ENCODE measurements around the gene TBC1D19.

Gene TBC1D19

GRCh38 chr4:26782168-26782829 is 198.4 kb downstream of the TBC1D19 start:
- Histone ChIP-seq H3K4me3 (ENCODE audit: low read length) (no peak overlapping the region), H3K36me3 (ENCODE audit: control insufficient read depth, insufficient read depth, low read length, severe bottlenecking) (no peaks in the 10 kb centered on the region), H3K9me3 (ENCODE audit: control insufficient read depth, low read length) (no peaks in the 10 kb centered on the region), H3K4me1 (ENCODE audit: control insufficient read depth, insufficient read depth, low read length) (peaks cover 34% of the 10 kb centered on the region), H3K9ac (ENCODE audit: low read length) (no peak overlapping the region), H3K27me3 (replicated peaks; ENCODE audit: control insufficient read depth, insufficient read depth, low read length) (no peaks in the 10 kb centered on the region)
- peak; percentile 83 for DNase-seq (ENCODE audit: low read depth)

DNA sequence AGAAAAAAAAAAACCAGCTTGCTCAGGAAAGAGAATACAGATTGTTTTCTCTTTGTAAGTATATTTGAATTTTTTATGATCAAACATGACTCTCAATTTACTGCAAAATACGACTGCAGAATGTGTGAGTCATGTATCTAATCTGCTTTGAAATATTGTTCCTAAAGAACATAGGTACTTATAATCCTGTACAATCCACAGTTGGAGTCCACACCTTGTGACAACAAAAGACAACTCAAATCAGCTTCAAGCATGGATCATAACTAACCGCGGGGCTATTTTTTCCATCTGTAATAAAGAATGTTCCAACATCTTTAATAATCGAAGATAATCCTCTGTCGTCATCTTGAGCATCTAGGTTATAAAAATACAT is 198.9 kb downstream of the TBC1D19 start:
- DNase-seq (ENCODE audit: low read depth) = peak; percentile 38
- Histone ChIP-seq H3K27me3 (replicated peaks; ENCODE audit: control insufficient read depth, insufficient read depth, low read length) (no peaks in the 10 kb centered on the region), H3K9me3 (ENCODE audit: control insufficient read depth, low read length) (no peaks in the 10 kb centered on the region), H3K36me3 (ENCODE audit: control insufficient read depth, insufficient read depth, low read length, severe bottlenecking) (no peaks in the 10 kb centered on the region), H3K4me1 (ENCODE audit: control insufficient read depth, insufficient read depth, low read length) (peaks cover 39% of the 10 kb centered on the region), H3K4me3 (ENCODE audit: low read length) (no peak overlapping the region), H3K9ac (ENCODE audit: low read length) (no peak overlapping the region)

DNA sequence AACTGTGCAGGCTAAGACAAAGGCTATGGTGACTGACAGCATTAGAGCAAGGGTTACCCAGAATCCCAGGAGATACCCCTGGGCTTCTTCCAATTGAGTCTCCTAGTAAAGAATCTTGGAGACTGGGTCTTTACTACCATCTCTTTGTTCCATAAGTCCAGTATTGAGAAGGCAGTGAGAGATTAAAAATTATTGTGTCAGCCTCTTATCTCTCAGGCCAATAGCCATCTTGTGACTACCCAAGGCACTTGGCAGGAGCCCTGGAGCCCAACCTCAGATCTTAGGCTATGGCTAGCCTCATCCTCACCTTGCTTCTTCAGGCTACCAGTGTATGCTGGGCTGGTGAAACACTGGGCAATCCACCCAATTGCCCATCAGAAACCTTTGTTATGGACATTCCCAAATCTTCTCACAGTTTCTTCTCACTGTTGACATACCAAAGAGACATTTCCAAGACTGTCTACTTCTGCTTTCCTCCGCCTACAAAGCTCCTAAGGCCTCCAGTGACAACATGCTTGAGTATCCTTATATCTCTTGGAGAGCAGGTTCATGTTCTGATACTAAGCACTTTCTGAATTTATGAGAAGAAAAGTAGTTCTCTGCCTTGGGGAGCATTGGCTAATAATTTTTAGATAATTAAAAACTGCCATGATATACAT is 200.5 kb downstream of the TBC1D19 start:
- Histone ChIP-seq H3K9me3 (ENCODE audit: control insufficient read depth, low read length) (no peaks in the 10 kb centered on the region), H3K36me3 (ENCODE audit: control insufficient read depth, insufficient read depth, low read length, severe bottlenecking) (no peaks in the 10 kb centered on the region), H3K4me1 (ENCODE audit: control insufficient read depth, insufficient read depth, low read length) (peaks cover 46% of the 10 kb centered on the region), H3K4me3 (ENCODE audit: low read length) (no peak overlapping the region), H3K27me3 (replicated peaks; ENCODE audit: control insufficient read depth, insufficient read depth, low read length) (no peaks in the 10 kb centered on the region), H3K9ac (ENCODE audit: low read length) (no peak overlapping the region)
- DNase-seq (ENCODE audit: low read depth) = no peak

- H3K4me3 ChIP-seq (ENCODE audit: low read length) = no peak overlapping the region
- no peaks in the 10 kb centered on the region for H3K36me3 ChIP-seq (ENCODE audit: control insufficient read depth, insufficient read depth, low read length, severe bottlenecking)
- DNase-seq (ENCODE audit: low read depth) = no peak
- H3K9me3 ChIP-seq (ENCODE audit: control insufficient read depth, low read length) = no peaks in the 10 kb centered on the region
- H3K4me1 ChIP-seq (ENCODE audit: control insufficient read depth, insufficient read depth, low read length) = peaks cover 36% of the 10 kb centered on the region
- H3K27me3 ChIP-seq (replicated peaks; ENCODE audit: control insufficient read depth, insufficient read depth, low read length) = no peaks in the 10 kb centered on the region
- H3K9ac ChIP-seq (ENCODE audit: low read length) = no peak overlapping the region
These were observed 201.4 kb downstream of the TBC1D19 start for GRCh38 chr4:26785312-26785711.

GRCh38 chr4:26785810-26786209 is 201.9 kb downstream of the TBC1D19 start:
- Histone ChIP-seq H3K9ac (ENCODE audit: low read length) (no peak overlapping the region), H3K27me3 (replicated peaks; ENCODE audit: control insufficient read depth, insufficient read depth, low read length) (no peaks in the 10 kb centered on the region), H3K4me1 (ENCODE audit: control insufficient read depth, insufficient read depth, low read length) (peaks cover 31% of the 10 kb centered on the region), H3K36me3 (ENCODE audit: control insufficient read depth, insufficient read depth, low read length, severe bottlenecking) (no peaks in the 10 kb centered on the region), H3K4me3 (ENCODE audit: low read length) (no peak overlapping the region), H3K9me3 (ENCODE audit: control insufficient read depth, low read length) (no peaks in the 10 kb centered on the region)
- DNase-seq (ENCODE audit: low read depth) = no peak

DNA sequence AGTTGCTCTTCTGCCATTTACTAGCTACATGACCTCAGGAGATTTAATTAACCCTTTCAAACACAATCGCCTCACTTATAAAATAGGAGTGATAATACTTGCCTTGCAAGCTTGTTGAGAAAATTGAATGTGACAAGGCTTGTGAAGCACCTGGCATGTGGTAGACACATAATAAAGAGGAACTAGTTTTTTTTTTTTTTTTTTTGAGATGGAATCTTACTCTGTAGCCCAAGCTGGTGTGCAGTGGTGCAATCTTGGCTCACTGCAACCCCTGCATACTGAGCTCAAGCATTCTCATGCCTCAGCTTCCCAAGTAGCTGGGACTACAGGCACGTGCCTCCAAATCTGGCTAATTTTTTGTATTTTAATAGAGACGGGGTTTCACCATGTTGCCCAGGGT is 203.0 kb downstream of the TBC1D19 start:
- H3K9me3 ChIP-seq (ENCODE audit: control insufficient read depth, low read length) = no peaks in the 10 kb centered on the region
- peaks cover 22% of the 10 kb centered on the region for H3K4me1 ChIP-seq (ENCODE audit: control insufficient read depth, insufficient read depth, low read length)
- no peaks in the 10 kb centered on the region for H3K27me3 ChIP-seq (replicated peaks; ENCODE audit: control insufficient read depth, insufficient read depth, low read length)
- no peak for DNase-seq (ENCODE audit: low read depth)
- H3K9ac ChIP-seq (ENCODE audit: low read length) = no peak overlapping the region
- no peak overlapping the region for H3K4me3 ChIP-seq (ENCODE audit: low read length)
- H3K36me3 ChIP-seq (ENCODE audit: control insufficient read depth, insufficient read depth, low read length, severe bottlenecking) = no peaks in the 10 kb centered on the region

DNA sequence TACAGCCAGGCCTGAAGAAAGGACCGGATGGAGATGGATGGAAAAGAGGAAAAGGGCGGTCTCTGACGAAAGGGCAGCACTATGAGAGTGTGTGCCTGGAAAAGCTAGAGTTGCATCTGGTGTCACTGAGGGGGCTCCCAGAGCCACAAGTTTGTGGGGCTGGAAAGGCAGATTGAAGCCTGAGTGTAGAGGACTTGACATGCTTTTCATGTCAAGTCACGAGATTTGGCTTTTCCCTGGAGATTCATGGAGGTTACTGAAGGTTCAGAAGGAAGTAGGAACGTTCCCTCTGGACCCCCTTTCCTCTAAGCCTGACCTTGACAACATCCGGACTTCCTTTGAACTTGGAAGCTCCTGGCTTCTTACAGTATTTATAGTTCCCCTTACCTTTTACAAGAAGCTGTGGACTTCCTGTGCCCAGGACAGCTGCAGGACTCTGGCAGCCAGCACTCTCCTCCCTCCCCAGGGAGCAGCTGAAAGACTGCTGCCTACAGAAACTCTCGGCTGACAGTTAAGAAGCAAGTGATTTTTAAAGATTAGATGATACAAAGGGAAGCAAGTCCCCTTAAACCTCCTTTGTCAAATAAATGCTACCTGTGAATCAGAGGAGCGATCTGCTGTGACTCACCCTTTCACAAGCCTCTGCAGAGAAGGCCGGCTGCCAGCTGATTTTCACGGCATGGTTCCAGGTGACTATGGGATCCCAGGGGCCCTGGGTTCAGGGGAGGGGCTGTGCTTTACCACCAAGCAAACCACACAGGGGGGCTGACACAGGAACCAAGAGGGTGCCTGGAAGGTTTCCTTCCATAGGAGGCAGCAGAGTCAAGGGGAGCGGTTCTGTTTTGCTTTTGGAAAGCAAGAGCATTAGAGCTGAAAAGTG is 203.8 kb downstream of the TBC1D19 start:
- H3K27me3 ChIP-seq (replicated peaks; ENCODE audit: control insufficient read depth, insufficient read depth, low read length) = no peaks in the 10 kb centered on the region
- no peaks in the 10 kb centered on the region for H3K9me3 ChIP-seq (ENCODE audit: control insufficient read depth, low read length)
- H3K4me3 ChIP-seq (ENCODE audit: low read length) = peak overlapping the region; percentile 9
- H3K9ac ChIP-seq (ENCODE audit: low read length) = peak overlapping the region; percentile 15
- no peaks in the 10 kb centered on the region for H3K36me3 ChIP-seq (ENCODE audit: control insufficient read depth, insufficient read depth, low read length, severe bottlenecking)
- DNase-seq (ENCODE audit: low read depth) = peak; percentile 42
- H3K4me1 ChIP-seq (ENCODE audit: control insufficient read depth, insufficient read depth, low read length) = peaks cover 16% of the 10 kb centered on the region

GRCh38 chr4:26788341-26788733 is 204.5 kb downstream of the TBC1D19 start:
- Histone ChIP-seq H3K9me3 (ENCODE audit: control insufficient read depth, low read length) (no peaks in the 10 kb centered on the region), H3K9ac (ENCODE audit: low read length) (no peak overlapping the region), H3K4me1 (ENCODE audit: control insufficient read depth, insufficient read depth, low read length) (peaks cover 16% of the 10 kb centered on the region), H3K4me3 (ENCODE audit: low read length) (peak overlapping the region; percentile 9), H3K27me3 (replicated peaks; ENCODE audit: control insufficient read depth, insufficient read depth, low read length) (no peaks in the 10 kb centered on the region), H3K36me3 (ENCODE audit: control insufficient read depth, insufficient read depth, low read length, severe bottlenecking) (no peaks in the 10 kb centered on the region)
- DNase-seq (ENCODE audit: low read depth) = no peak

DNA sequence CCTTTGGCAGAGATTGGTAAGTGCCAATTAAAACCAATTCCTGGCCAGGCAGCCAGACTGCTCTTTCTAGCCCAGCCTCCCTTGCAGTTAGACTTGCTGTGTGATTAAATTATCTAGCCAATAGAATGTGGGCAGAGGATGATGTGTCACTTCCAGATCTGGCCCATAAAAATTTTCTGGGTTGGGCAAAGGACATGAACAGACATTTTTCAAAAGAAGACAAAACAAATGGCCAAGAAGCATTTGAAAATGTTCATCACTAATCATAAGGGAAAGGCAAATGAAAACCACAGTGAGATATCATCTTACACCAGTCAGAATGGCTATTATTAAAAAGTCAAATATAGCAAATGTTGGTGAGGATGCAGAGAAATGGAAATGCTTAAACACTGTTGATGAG is 205.3 kb downstream of the TBC1D19 start:
- Histone ChIP-seq H3K36me3 (ENCODE audit: control insufficient read depth, insufficient read depth, low read length, severe bottlenecking) (no peaks in the 10 kb centered on the region), H3K4me3 (ENCODE audit: low read length) (no peak overlapping the region), H3K9ac (ENCODE audit: low read length) (no peak overlapping the region), H3K27me3 (replicated peaks; ENCODE audit: control insufficient read depth, insufficient read depth, low read length) (no peaks in the 10 kb centered on the region), H3K4me1 (ENCODE audit: control insufficient read depth, insufficient read depth, low read length) (peaks cover 16% of the 10 kb centered on the region), H3K9me3 (ENCODE audit: control insufficient read depth, low read length) (no peaks in the 10 kb centered on the region)
- DNase-seq (ENCODE audit: low read depth) = no peak

DNA sequence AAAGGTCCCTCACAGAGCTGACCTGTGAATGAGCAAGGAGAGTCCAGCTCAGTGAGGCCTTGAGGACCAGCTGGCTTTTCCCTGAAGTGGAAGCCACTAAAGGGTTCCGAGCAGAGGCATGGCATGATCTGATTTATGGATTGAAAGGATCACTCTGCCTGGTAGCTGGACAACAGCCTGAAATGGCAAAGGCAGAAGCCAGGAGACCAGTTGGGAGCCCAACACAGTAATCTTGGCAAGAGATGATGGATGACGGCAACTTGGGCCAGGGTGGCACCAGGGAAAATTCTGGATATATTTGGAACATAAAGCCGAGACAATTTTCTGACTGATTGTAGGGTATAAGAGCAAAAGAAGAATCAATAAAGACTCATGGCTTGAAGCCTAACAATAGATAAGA is 207.5 kb downstream of the TBC1D19 start:
- no peaks in the 10 kb centered on the region for H3K9me3 ChIP-seq (ENCODE audit: control insufficient read depth, low read length)
- no peak for DNase-seq (ENCODE audit: low read depth)
- no peak overlapping the region for H3K4me3 ChIP-seq (ENCODE audit: low read length)
- peaks cover 16% of the 10 kb centered on the region for H3K4me1 ChIP-seq (ENCODE audit: control insufficient read depth, insufficient read depth, low read length)
- H3K27me3 ChIP-seq (replicated peaks; ENCODE audit: control insufficient read depth, insufficient read depth, low read length) = no peaks in the 10 kb centered on the region
- H3K9ac ChIP-seq (ENCODE audit: low read length) = no peak overlapping the region
- H3K36me3 ChIP-seq (ENCODE audit: control insufficient read depth, insufficient read depth, low read length, severe bottlenecking) = no peaks in the 10 kb centered on the region

DNA sequence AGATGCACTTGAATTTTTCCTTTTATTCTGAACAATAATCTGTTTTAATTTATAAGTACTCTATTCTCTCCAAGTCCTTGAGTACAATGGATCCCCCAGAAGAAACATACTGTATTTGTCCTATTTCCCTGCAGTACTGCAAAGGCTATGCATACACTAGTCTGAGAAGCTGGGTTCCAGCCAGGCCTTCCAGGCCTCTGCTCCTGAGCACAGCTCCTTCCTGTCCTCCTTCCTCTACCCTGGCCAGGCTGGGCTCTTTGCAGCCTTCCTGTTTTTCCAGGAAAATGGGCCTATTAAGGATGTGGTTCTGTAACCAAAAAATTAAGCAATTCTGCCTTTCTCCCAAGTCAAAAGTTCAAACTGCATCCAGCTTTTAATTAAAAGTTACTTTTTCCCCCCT is 208.8 kb downstream of the TBC1D19 start:
- H3K9me3 ChIP-seq (ENCODE audit: control insufficient read depth, low read length) = no peaks in the 10 kb centered on the region
- no peaks in the 10 kb centered on the region for H3K27me3 ChIP-seq (replicated peaks; ENCODE audit: control insufficient read depth, insufficient read depth, low read length)
- no peak overlapping the region for H3K9ac ChIP-seq (ENCODE audit: low read length)
- H3K4me3 ChIP-seq (ENCODE audit: low read length) = no peak overlapping the region
- peaks cover 11% of the 10 kb centered on the region for H3K4me1 ChIP-seq (ENCODE audit: control insufficient read depth, insufficient read depth, low read length)
- H3K36me3 ChIP-seq (ENCODE audit: control insufficient read depth, insufficient read depth, low read length, severe bottlenecking) = no peaks in the 10 kb centered on the region
- DNase-seq (ENCODE audit: low read depth) = no peak

Measured in adipocyte (in vitro differentiated cells).